Stomach (tissue), 4 donors: ENCODE results near the gene AKAP10.
"Not testable (repeated sequence)": the region's sequence is repeated elsewhere in the genome, so short reads cannot be mapped to it uniquely, and the experiment has no call there.

Experiments
- POLR2A ChIP-seq, 4 donors: fragments of 450-650 bp; IDR thresholded peaks; one replicate each; pipeline ENCODE4 v1.6.1; 2016; ENCODE audit warnings: antibody characterized with exemption in 4 of 4, control low read depth in 2 of 4, mild to moderate bottlenecking in 1 of 4, moderate library complexity in 1 of 4
- POLR2AphosphoS5 ChIP-seq, 3 donors: sonication (generic); formaldehyde crosslinking; IDR thresholded peaks; one replicate each; pipeline ENCODE4 v1.6.1; 2016; ENCODE audit warnings: antibody characterized with exemption in 3 of 3
- TF ChIP-seq, protein P1 (sequence below), 7 experiments: fragments of 450-650 bp in 4 of 7; fragments of 200-600 bp in 3 of 7; sonication (generic) in 3 of 7; IDR thresholded peaks; one replicate each; pipeline ENCODE4 v1.5.1; 2016 to 2019; ENCODE audit warnings: antibody characterized with exemption in 7 of 7, control low read depth in 2 of 7, mild to moderate bottlenecking in 1 of 7

GRCh38 chr17:19860647-19861177 lies 116.9 kb downstream of the AKAP10 start:
- TF ChIP-seq, protein P1, sequence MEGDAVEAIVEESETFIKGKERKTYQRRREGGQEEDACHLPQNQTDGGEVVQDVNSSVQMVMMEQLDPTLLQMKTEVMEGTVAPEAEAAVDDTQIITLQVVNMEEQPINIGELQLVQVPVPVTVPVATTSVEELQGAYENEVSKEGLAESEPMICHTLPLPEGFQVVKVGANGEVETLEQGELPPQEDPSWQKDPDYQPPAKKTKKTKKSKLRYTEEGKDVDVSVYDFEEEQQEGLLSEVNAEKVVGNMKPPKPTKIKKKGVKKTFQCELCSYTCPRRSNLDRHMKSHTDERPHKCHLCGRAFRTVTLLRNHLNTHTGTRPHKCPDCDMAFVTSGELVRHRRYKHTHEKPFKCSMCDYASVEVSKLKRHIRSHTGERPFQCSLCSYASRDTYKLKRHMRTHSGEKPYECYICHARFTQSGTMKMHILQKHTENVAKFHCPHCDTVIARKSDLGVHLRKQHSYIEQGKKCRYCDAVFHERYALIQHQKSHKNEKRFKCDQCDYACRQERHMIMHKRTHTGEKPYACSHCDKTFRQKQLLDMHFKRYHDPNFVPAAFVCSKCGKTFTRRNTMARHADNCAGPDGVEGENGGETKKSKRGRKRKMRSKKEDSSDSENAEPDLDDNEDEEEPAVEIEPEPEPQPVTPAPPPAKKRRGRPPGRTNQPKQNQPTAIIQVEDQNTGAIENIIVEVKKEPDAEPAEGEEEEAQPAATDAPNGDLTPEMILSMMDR (IDR thresholded peaks at IDR 0.05), result not testable (repeated sequence)
- TF ChIP-seq POLR2AphosphoS5, POLR2A (IDR thresholded peaks at IDR 0.05): not testable (repeated sequence)
